Endothelial cell of umbilical vein (primary cell): Measurements from ENCODE around the gene NFATC2. TPM values are rescaled to one million over a fixed set of nuclear protein-coding genes. Genes with fewer than 3 reads are reported as not detected.

ENCODE experiments used
- BruUV-seq: library from RNA; stranded (reverse); fragments of 400-500 nt; replicated peaks from 2 replicates; lab custom pipeline; 2021; lab: Mats Ljungman, UMichigan
- CTCF ChIA-PET: fragments of 300-600, 350-600 bp; sonication (Branson Sonifier 250); formaldehyde crosslinking; loops from one replicate; lab custom pipeline; 2021; ENCODE audit warnings: antibody characterized with exemption, inconsistent platforms; lab: Charles Lee
- POLR2A ChIA-PET: fragments of 300-600, 350-600 bp; sonication (Branson Sonifier 250); formaldehyde crosslinking; loops from one replicate; lab custom pipeline; 2021; ENCODE audit warnings: antibody characterized with exemption, inconsistent platforms; lab: Charles Lee
- DNase-seq: peaks from one replicate; pipeline ENCODE4 v3.0.0-alpha.2; 2011; ENCODE audit warnings: low read depth, low spot score
- FAIRE-seq: peaks from 2 replicates; lab custom pipeline; 2011; peaks lifted over from hg19 to GRCh38; lab: Jason Lieb, UNC
- H2AFZ ChIP-seq: 2 replicates; pipeline ENCODE4 v1.6.0; 2012; ENCODE audit warnings: low read depth, low read length, control low read depth, inconsistent platforms
- H3K27ac ChIP-seq: 2 replicates; pipeline ENCODE4 v1.5.1; 2011; ENCODE audit warnings: low read depth, mild to moderate bottlenecking, control low read depth, low read length, moderate library complexity; ENCODE audit not compliant: insufficient read depth
- H3K27me3 ChIP-seq, 2 experiments: 2 replicates each; pipeline versions ENCODE4 v1.6.0 to v1.6.1; 2011; ENCODE audit warnings: low read length in 2 of 2, mixed read lengths in 1 of 2; ENCODE audit not compliant: control insufficient read depth in 2 of 2, insufficient read depth in 2 of 2
- H3K36me3 ChIP-seq, 2 experiments: 2 replicates in 1 of 2; 3 replicates in 1 of 2; pipeline ENCODE4 v1.5.1; 2011; ENCODE audit warnings: low read length in 2 of 2, mild to moderate bottlenecking in 1 of 2, moderate library complexity in 1 of 2; ENCODE audit not compliant: control insufficient read depth in 2 of 2, insufficient read depth in 2 of 2; ENCODE audit errors: extremely low read depth in 1 of 2
- H3K4me1 ChIP-seq: 3 replicates; pipeline ENCODE4 v1.5.1; 2011; ENCODE audit warnings: mild to moderate bottlenecking, low read length; ENCODE audit not compliant: control insufficient read depth, insufficient read depth; ENCODE audit errors: extremely low read depth
- H3K4me2 ChIP-seq: 2 replicates; pipeline ENCODE4 v1.6.1; 2011; ENCODE audit warnings: low read length, control low read depth, mixed read lengths; ENCODE audit not compliant: insufficient read depth
- H3K4me3 ChIP-seq, 3 experiments: fragments of 200-600 bp in 1 of 3; sonication (generic), shearing (Covaris generic) in 1 of 3; replicated peaks in 1 of 3; 2 replicates each; pipeline ENCODE4 v1.5.1; 2011 to 2016; ENCODE audit warnings: control low read depth in 3 of 3, low read length in 3 of 3, mild to moderate bottlenecking in 2 of 3, inconsistent platforms in 1 of 3, low read depth in 1 of 3, moderate library complexity in 1 of 3; ENCODE audit not compliant: insufficient read depth in 1 of 3
- H3K79me2 ChIP-seq: 2 replicates; pipeline ENCODE4 v1.6.0; 2012; ENCODE audit warnings: low read length, inconsistent platforms; ENCODE audit not compliant: control insufficient read depth, insufficient read depth
- H3K9ac ChIP-seq: replicated peaks from 2 replicates; pipeline ENCODE3; 2011; ENCODE audit warnings: low read length, control low read depth; ENCODE audit not compliant: insufficient read depth; ENCODE audit errors: extremely low read depth
- H3K9me1 ChIP-seq: replicated peaks from 3 replicates; pipeline ENCODE4 v1.6.0; 2011; ENCODE audit warnings: mild to moderate bottlenecking, low read length; ENCODE audit not compliant: control insufficient read depth, insufficient read depth; ENCODE audit errors: extremely low read depth
- H3K9me3 ChIP-seq: replicated peaks from 2 replicates; pipeline ENCODE4 v1.5.1; 2012; ENCODE audit warnings: low read length, inconsistent platforms; ENCODE audit not compliant: control insufficient read depth, insufficient read depth
- H4K20me1 ChIP-seq: replicated peaks from 2 replicates; pipeline ENCODE3; 2011; ENCODE audit warnings: mild to moderate bottlenecking, low read length; ENCODE audit not compliant: control insufficient read depth, insufficient read depth; ENCODE audit errors: extremely low read depth
- CTCF ChIP-seq, 2 donors: IDR thresholded peaks; 1 replicate in 1 of 2; 2 replicates in 1 of 2; pipeline ENCODE4 v1.5.1; 2011; ENCODE audit warnings: low read length in 2 of 2, mild to moderate bottlenecking in 2 of 2, moderate library complexity in 2 of 2, control low read depth in 1 of 2, inconsistent platforms in 1 of 2, low read depth in 1 of 2; ENCODE audit not compliant: insufficient read depth in 1 of 2; ENCODE audit errors: extremely low read depth in 1 of 2
- EZH2 ChIP-seq: IDR thresholded peaks from 2 replicates; pipeline ENCODE4 v1.6.1; 2012; ENCODE audit warnings: borderline replicate concordance, low read depth, mild to moderate bottlenecking, moderate library complexity, low read length, inconsistent platforms; ENCODE audit not compliant: severe bottlenecking
- GATA2 ChIP-seq: IDR thresholded peaks from 2 replicates; pipeline ENCODE4 v1.7.0; 2011; ENCODE audit warnings: low read depth, mild to moderate bottlenecking, moderate library complexity, mixed read lengths, low read length; ENCODE audit not compliant: insufficient read length, insufficient read depth
- JUN ChIP-seq: IDR thresholded peaks from 2 replicates; pipeline ENCODE4 v1.6.1; 2011; ENCODE audit warnings: borderline replicate concordance, low read depth; ENCODE audit not compliant: insufficient read length, insufficient read depth
- MAX ChIP-seq: IDR thresholded peaks from 2 replicates; pipeline ENCODE4 v1.6.1; 2011; ENCODE audit not compliant: insufficient read depth, insufficient read length
- MYC ChIP-seq: IDR thresholded peaks from one replicate; pipeline ENCODE4 v1.6.1; 2011; ENCODE audit warnings: mild to moderate bottlenecking, low read depth, low read length
- POLR2A ChIP-seq: IDR thresholded peaks from 2 replicates; pipeline ENCODE4 v1.6.1; 2012; ENCODE audit warnings: low read depth, mild to moderate bottlenecking, control low read depth, low read length
- POLR2AphosphoS5 ChIP-seq: IDR thresholded peaks from 2 replicates; pipeline ENCODE4 v1.6.1; 2012; ENCODE audit warnings: low read depth, mild to moderate bottlenecking, control low read depth, low read length, moderate library complexity; ENCODE audit not compliant: insufficient read depth
- dilution Hi-C: fragments of 300-500 bp; cut with MboI; formaldehyde crosslinking; loops from one replicate; pipeline ENCODE4 v1.15.0; 2019; ENCODE audit warnings: low sequenced_read_pairs; ENCODE audit not compliant: extremely low pct_ligation_motif_present
- intact Hi-C: fragments of 100-400 bp; cut with micrococcal nuclease; formaldehyde crosslinking; loops from one replicate; pipeline ENCODE4 v1.10.0; 2022
- polyA plus RNA-seq, 4 experiments: library from polyadenylated mRNA; depleted of rRNA in 3 of 4; stranded (reverse) in 3 of 4; unstranded in 1 of 4; fragments of >200 nt; gene quantifications; 2 replicates each; pipeline versions ENCODE4 v1.2.1 to v1.2.3, GENCODE V29; 2011 to 2012; ENCODE audit warnings: missing spikeins in 1 of 4
- total RNA-seq: library from RNA; stranded (reverse); gene quantifications from 2 replicates; pipeline ENCODE4 v1.2.3, GENCODE V29; 2021

The NFATC2 gene
- total and polyA plus RNA-seq, 2 donors (not counting 3 experiments of a cell fraction or from before 2014, with no cell fraction given): 3.1 to 13.0 TPM

- ChIA-PET CTCF (interaction anchor here (1.5 to 1.7 kb wide), 2 partner anchors 9 to 12 kb away, joined by 4 to 6 read pairs; no protein-coding TSS in a partner anchor), POLR2A (no interaction called here)
- no TSS peak for BruUV-seq
- FAIRE-seq (no peak), DNase-seq (no peak)
- Histone ChIP-seq H3K9me3 (no peaks in the 10 kb centered on the region), H3K27me3 (no peaks in the 10 kb centered on the region), H3K36me3 (no peaks in the 10 kb centered on the region), H3K4me3 (no peak overlapping the region), H3K27ac (no peak overlapping the region), H3K9me1 (no peaks in the 10 kb centered on the region), H3K79me2 (no peaks in the 10 kb centered on the region), H2AFZ (no peak overlapping the region), H4K20me1 (no peaks in the 10 kb centered on the region), H3K4me2 (no peak overlapping the region), H3K4me1 (peaks cover 10% of the 10 kb centered on the region), H3K9ac (no peak overlapping the region)
- no peak for TF ChIP-seq EZH2
- no peak for TF ChIP-seq MAX
- no peak for TF ChIP-seq POLR2A
- intact Hi-C loops: no loop called here
- dilution Hi-C loops: no loop called here
Observed at GRCh38 chr20:51398552-51398951, 144.0 kb downstream of the NFATC2 start.

- H3K4me3 ChIP-seq: no peak overlapping the region
- no peaks in the 10 kb centered on the region for H3K36me3 ChIP-seq
- peaks cover 15% of the 10 kb centered on the region for H3K4me1 ChIP-seq
- H4K20me1 ChIP-seq: no peaks in the 10 kb centered on the region
- DNase-seq (no peak), FAIRE-seq (no peak)
- BruUV-seq: no TSS peak
- TF ChIP-seq EZH2 (no peak), POLR2AphosphoS5 (no peak), MAX (no peak), JUN (no peak), GATA2 (no peak), MYC (no peak), CTCF (IDR thresholded peaks at IDR 0.05; ENCODE audit: extremely low read depth in 1 of 2, insufficient read depth in 1 of 2, low read depth in 1 of 2, low read length in 2 of 2) (no peak)
- intact Hi-C loops: no loop called here
- no peak overlapping the region for H3K9ac ChIP-seq
- dilution Hi-C loops: no loop called here
- CTCF ChIA-PET: interaction anchor here (1.7 kb wide), 1 partner anchor 13 kb away, joined by 4 read pairs; no protein-coding TSS in a partner anchor
- H3K27ac ChIP-seq: no peak overlapping the region
- no peaks in the 10 kb centered on the region for H3K9me3 ChIP-seq
- H3K27me3 ChIP-seq: no peaks in the 10 kb centered on the region
- H3K79me2 ChIP-seq: no peaks in the 10 kb centered on the region
- no peak overlapping the region for H3K4me2 ChIP-seq
- H3K9me1 ChIP-seq: no peaks in the 10 kb centered on the region
- POLR2A ChIA-PET: no interaction called here
- H2AFZ ChIP-seq: no peak overlapping the region
Observed at GRCh38 chr20:51398083-51398482, 144.4 kb downstream of the NFATC2 start.
